Esophagus muscularis mucosa (tissue), 4 donors: ENCODE data around the gene MYMK.

Experiments used
- CTCF ChIP-seq, 3 experiments: fragments of 200-600 bp in 2 of 3; fragments of 450-650 bp in 1 of 3; sonication (generic) in 2 of 3; IDR thresholded peaks; one replicate each; pipeline ENCODE4 v1.5.1; 2017 to 2019; ENCODE audit warnings: antibody characterized with exemption in 3 of 3, mild to moderate bottlenecking in 2 of 3, moderate library complexity in 1 of 3
- EP300 ChIP-seq: sonication (generic); formaldehyde crosslinking; IDR thresholded peaks from one replicate; pipeline ENCODE4 v1.6.1; 2017; ENCODE audit warnings: antibody characterized with exemption
- POLR2A ChIP-seq: fragments of 450-650 bp; IDR thresholded peaks from one replicate; pipeline ENCODE4 v1.6.1; 2017; ENCODE audit warnings: antibody characterized with exemption, moderate library complexity, mild to moderate bottlenecking, low read depth
- POLR2AphosphoS5 ChIP-seq, 2 donors: sonication (generic); formaldehyde crosslinking; IDR thresholded peaks; one replicate each; pipeline ENCODE4 v1.6.1; 2017; ENCODE audit warnings: antibody characterized with exemption in 2 of 2

GRCh38 chr9:133560311-133560710, 35.6 kb upstream of the MYMK start:
- TF ChIP-seq CTCF (IDR thresholded peaks at IDR 0.05) (no peak), POLR2A (no peak), EP300 (no peak), POLR2AphosphoS5 (IDR thresholded peaks at IDR 0.05) (peak in 1 of 2 donors; percentile 16)
